Fibroblast of lung (primary cell): ENCODE data around the gene IPO8. TPM values are rescaled to one million over a fixed set of nuclear protein-coding genes. Genes with fewer than 3 reads are reported as not detected.

Source experiments
- DNase-seq, 2 donors: peaks; one replicate each; pipeline versions ENCODE4 v3.0.0 to v3.0.0-alpha.2; 2010; ENCODE audit warnings: low read depth in 2 of 2
- H2AFZ ChIP-seq: 2 replicates; pipeline ENCODE4 v1.5.1; 2012; ENCODE audit warnings: low read length, control low read depth, inconsistent platforms
- H3K27ac ChIP-seq: 2 replicates; pipeline ENCODE4 v1.5.1; 2011; ENCODE audit warnings: low read length, control low read depth; ENCODE audit not compliant: insufficient read depth
- H3K27me3 ChIP-seq: 2 replicates; pipeline ENCODE4 v1.5.1; 2011; ENCODE audit warnings: mild to moderate bottlenecking, low read length; ENCODE audit not compliant: control insufficient read depth, insufficient read depth
- H3K36me3 ChIP-seq: 2 replicates; pipeline ENCODE4 v1.5.1; 2011; ENCODE audit warnings: low read length; ENCODE audit not compliant: control insufficient read depth, insufficient read depth
- H3K4me1 ChIP-seq: 2 replicates; pipeline ENCODE4 v1.5.1; 2011; ENCODE audit warnings: low read length; ENCODE audit not compliant: control insufficient read depth, insufficient read depth; ENCODE audit errors: extremely low read depth
- H3K4me2 ChIP-seq: 2 replicates; pipeline ENCODE4 v1.5.1; 2011; ENCODE audit warnings: low read length, control low read depth; ENCODE audit not compliant: insufficient read depth; ENCODE audit errors: extremely low read depth
- H3K4me3 ChIP-seq, 4 experiments: fragments of 200-600 bp in 1 of 4; sonication (generic) in 1 of 4; replicated peaks in 1 of 4; 2 replicates each; pipeline ENCODE4 v1.5.1; 2011 to 2016; ENCODE audit warnings: low read length in 4 of 4, low read depth in 3 of 4, mild to moderate bottlenecking in 3 of 4, control low read depth in 2 of 4, inconsistent platforms in 1 of 4, mixed read lengths in 1 of 4; ENCODE audit not compliant: insufficient read depth in 1 of 4; ENCODE audit errors: control extremely low read depth in 1 of 4
- H3K79me2 ChIP-seq: 2 replicates; pipeline ENCODE4 v1.5.1; 2012; ENCODE audit warnings: mild to moderate bottlenecking, low read length, inconsistent platforms; ENCODE audit not compliant: control insufficient read depth, insufficient read depth
- H3K9ac ChIP-seq: 2 replicates; pipeline ENCODE4 v1.5.1; 2011; ENCODE audit warnings: mild to moderate bottlenecking, low read length, control low read depth; ENCODE audit not compliant: insufficient read depth
- H3K9me3 ChIP-seq: 2 replicates; pipeline ENCODE4 v1.5.1; 2012; ENCODE audit warnings: low read depth, low read length; ENCODE audit not compliant: control insufficient read depth, insufficient read depth
- H4K20me1 ChIP-seq: 2 replicates; pipeline ENCODE4 v1.5.1; 2011; ENCODE audit warnings: low read length; ENCODE audit not compliant: control insufficient read depth, insufficient read depth; ENCODE audit errors: extremely low read depth
- EZH2 ChIP-seq: IDR thresholded peaks from 2 replicates; pipeline ENCODE4 v1.5.1; 2012; ENCODE audit warnings: low read length, control low read depth, mild to moderate bottlenecking; ENCODE audit errors: missing control alignments
- polyA plus RNA-seq, 2 donors: library from polyadenylated mRNA; depleted of rRNA in 1 of 2; stranded (reverse) in 1 of 2; unstranded in 1 of 2; fragments of >200 nt; gene quantifications; 2 replicates each; pipeline ENCODE4 v1.2.1, GENCODE V29; 2011 to 2012; ENCODE audit warnings: missing spikeins in 1 of 2
- total RNA-seq: library from RNA; depleted of rRNA; stranded (reverse); fragments of >200 nt; gene quantifications from 2 replicates; pipeline ENCODE4 v1.2.1, GENCODE V29; 2014
- TF ChIP-seq, protein P1 (sequence below), 2 donors: IDR thresholded peaks in 1 of 2; conservative IDR thresholded peaks in 1 of 2; 1 replicate in 1 of 2; 2 replicates in 1 of 2; pipeline ENCODE4 v1.5.1; 2011 to 2012; ENCODE audit warnings: low read length in 2 of 2, control low read depth in 1 of 2, inconsistent platforms in 1 of 2, low read depth in 1 of 2, mild to moderate bottlenecking in 1 of 2

The IPO8 gene
- total and polyA plus RNA-seq, 2 donors (not counting 1 experiment from before 2014, with no cell fraction given): 12.4 to 41.5 TPM

DNA sequence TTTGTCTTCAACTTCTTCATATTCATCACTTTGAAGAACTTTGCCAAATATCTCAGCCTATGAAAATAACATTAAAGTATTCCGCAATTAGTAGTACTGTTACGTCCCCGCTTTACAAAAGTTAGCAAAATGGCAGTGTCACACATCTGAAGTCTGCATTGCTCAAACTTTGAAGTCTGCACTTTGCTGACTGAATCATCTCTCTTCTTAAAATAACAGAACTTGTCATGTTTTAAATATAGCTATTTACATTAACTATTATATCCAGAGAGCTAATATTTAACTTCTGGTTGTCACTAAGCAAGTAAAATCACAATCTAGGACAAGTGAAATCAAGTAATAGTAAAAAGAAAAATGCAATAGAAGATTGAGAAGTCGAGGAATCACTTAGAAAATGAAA lies 34.5 kb downstream of the IPO8 start:
- no peaks in the 10 kb centered on the region for H3K79me2 ChIP-seq
- H4K20me1 ChIP-seq: no peaks in the 10 kb centered on the region
- H3K27ac ChIP-seq: no peak overlapping the region
- H2AFZ ChIP-seq: no peak overlapping the region
- H3K4me1 ChIP-seq: no peaks in the 10 kb centered on the region
- no peak for DNase-seq
- no peak overlapping the region for H3K4me3 ChIP-seq
- H3K27me3 ChIP-seq: no peaks in the 10 kb centered on the region
- H3K36me3 ChIP-seq: peaks cover 2% of the 10 kb centered on the region
- no peak overlapping the region for H3K9ac ChIP-seq
- H3K9me3 ChIP-seq: no peaks in the 10 kb centered on the region
- TF ChIP-seq EZH2: no peak
- TF ChIP-seq, protein P1, sequence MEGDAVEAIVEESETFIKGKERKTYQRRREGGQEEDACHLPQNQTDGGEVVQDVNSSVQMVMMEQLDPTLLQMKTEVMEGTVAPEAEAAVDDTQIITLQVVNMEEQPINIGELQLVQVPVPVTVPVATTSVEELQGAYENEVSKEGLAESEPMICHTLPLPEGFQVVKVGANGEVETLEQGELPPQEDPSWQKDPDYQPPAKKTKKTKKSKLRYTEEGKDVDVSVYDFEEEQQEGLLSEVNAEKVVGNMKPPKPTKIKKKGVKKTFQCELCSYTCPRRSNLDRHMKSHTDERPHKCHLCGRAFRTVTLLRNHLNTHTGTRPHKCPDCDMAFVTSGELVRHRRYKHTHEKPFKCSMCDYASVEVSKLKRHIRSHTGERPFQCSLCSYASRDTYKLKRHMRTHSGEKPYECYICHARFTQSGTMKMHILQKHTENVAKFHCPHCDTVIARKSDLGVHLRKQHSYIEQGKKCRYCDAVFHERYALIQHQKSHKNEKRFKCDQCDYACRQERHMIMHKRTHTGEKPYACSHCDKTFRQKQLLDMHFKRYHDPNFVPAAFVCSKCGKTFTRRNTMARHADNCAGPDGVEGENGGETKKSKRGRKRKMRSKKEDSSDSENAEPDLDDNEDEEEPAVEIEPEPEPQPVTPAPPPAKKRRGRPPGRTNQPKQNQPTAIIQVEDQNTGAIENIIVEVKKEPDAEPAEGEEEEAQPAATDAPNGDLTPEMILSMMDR (conservative IDR thresholded peaks at IDR 0.05 in 1 of 2, IDR thresholded peaks at IDR 0.05 in 1 of 2; ENCODE audit: low read depth in 1 of 2, low read length in 2 of 2): no peak
- no peak overlapping the region for H3K4me2 ChIP-seq

GRCh38 chr12:30652034-30652696 lies 43.5 kb downstream of the IPO8 start:
- DNase-seq: no peak
- Histone ChIP-seq H4K20me1 (no peaks in the 10 kb centered on the region), H3K79me2 (no peaks in the 10 kb centered on the region), H3K27ac (no peak overlapping the region), H3K9me3 (no peaks in the 10 kb centered on the region), H2AFZ (no peak overlapping the region), H3K9ac (no peak overlapping the region), H3K27me3 (no peaks in the 10 kb centered on the region), H3K4me2 (no peak overlapping the region), H3K36me3 (peaks cover 2% of the 10 kb centered on the region), H3K4me1 (no peaks in the 10 kb centered on the region), H3K4me3 (no peak overlapping the region)
- TF ChIP-seq EZH2: no peak
- TF ChIP-seq, protein P1 (conservative IDR thresholded peaks at IDR 0.05 in 1 of 2, IDR thresholded peaks at IDR 0.05 in 1 of 2; ENCODE audit: low read depth in 1 of 2, low read length in 2 of 2): no peak

DNA sequence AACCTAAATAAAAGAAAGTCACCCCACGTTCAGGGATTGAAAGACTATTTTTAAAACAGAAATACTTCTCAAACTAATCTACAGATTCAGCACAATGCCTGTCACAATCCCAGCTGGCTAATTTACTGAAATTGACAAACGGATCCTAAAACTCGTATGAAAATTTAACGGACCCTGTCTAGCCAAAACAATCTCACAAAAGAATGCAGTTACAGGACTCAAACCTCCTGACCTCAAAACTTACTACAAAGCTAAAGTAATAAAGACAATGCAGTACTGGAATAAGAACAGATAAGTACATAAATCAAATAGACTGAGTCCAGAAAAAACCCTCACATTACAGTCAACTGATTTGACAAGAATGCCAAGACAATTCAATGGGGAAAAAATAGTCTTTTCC lies 48.8 kb downstream of the IPO8 start:
- Histone ChIP-seq H2AFZ (no peak overlapping the region), H3K4me3 (no peak overlapping the region), H3K4me2 (no peak overlapping the region), H3K4me1 (no peaks in the 10 kb centered on the region), H3K9ac (no peak overlapping the region), H3K36me3 (peaks cover 2% of the 10 kb centered on the region), H3K9me3 (no peaks in the 10 kb centered on the region), H4K20me1 (no peaks in the 10 kb centered on the region), H3K27me3 (no peaks in the 10 kb centered on the region), H3K79me2 (no peaks in the 10 kb centered on the region), H3K27ac (no peak overlapping the region)
- DNase-seq: no peak
- TF ChIP-seq, protein P1 (conservative IDR thresholded peaks at IDR 0.05 in 1 of 2, IDR thresholded peaks at IDR 0.05 in 1 of 2; ENCODE audit: low read depth in 1 of 2, low read length in 2 of 2): no peak
- no peak for TF ChIP-seq EZH2
